Measurements from ENCODE around the gene PTPN23.

Gene PTPN23

GRCh38 chr3:47399531-47400270 is 18.9 kb downstream of the PTPN23 start:
- in situ Hi-C loops (cut with HindIII; ENCODE audit: low pct_unique_long_range_greater_than_20kb, low sequenced_read_pairs), result no loop called here
- TF ChIP-seq JUND (IDR thresholded peaks at IDR 0.05; ENCODE audit: low read depth), result no peak
- no peak for DNase-seq (ENCODE audit: low read depth in 1 of 2, low spot score in 1 of 2)

- in situ Hi-C loops (cut with HindIII; ENCODE audit: low pct_unique_long_range_greater_than_20kb, low sequenced_read_pairs), result no loop called here
- DNase-seq (ENCODE audit: low read depth in 1 of 2, low spot score in 1 of 2), result no peak
- TF ChIP-seq JUND (IDR thresholded peaks at IDR 0.05; ENCODE audit: low read depth), result no peak
Observed at GRCh38 chr3:47404431-47404876, 23.6 kb downstream of the PTPN23 start.

DNA sequence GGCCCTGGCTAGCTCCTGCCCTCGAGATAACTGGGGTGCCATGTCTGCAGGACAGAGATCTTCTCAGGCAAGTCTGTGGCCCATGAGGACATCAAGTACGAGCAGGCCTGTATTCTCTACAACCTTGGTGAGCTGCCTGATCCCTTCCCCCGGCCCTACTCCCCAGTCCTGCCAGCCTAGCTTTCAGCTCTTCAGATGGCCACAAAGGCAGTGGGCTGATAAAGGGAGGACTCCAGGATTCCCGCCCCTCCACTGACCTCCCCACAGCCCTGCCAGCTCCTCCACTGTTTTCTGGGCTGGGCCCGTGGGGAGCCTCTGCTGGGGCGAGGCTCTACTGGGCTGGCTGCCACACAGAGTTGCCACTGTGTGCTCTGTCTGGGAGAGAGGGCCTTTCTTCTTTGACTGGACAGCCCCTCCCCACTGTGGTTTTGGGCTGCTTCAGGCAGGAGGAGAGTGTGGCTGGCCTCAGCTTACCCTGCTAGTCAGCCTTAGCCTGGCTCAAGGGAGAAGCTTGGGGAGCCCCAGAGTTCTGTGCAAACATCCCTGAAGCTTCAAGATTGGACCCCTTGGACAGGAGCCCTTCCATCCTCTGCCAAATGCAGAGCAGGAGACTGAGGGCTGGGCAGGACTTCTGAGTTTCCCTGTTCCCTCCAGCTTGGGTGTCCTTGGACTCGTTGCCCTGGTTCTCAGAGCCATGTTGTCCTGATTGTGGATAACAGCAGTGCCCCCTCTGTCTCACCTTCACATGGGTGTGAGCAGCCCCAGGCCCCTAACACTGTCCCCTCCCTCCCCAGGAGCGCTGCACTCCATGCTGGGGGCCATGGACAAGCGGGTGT is 24.4 kb downstream of the PTPN23 start:
- in situ Hi-C loops (cut with HindIII; ENCODE audit: low pct_unique_long_range_greater_than_20kb, low sequenced_read_pairs), result no loop called here
- no peak for DNase-seq (ENCODE audit: low read depth in 1 of 2, low spot score in 1 of 2)
- no peak for TF ChIP-seq JUND (IDR thresholded peaks at IDR 0.05; ENCODE audit: low read depth)

- DNase-seq (ENCODE audit: low read depth in 1 of 2, low spot score in 1 of 2), result no peak
- no peak for TF ChIP-seq JUND (IDR thresholded peaks at IDR 0.05; ENCODE audit: low read depth)
- in situ Hi-C loops (cut with HindIII; ENCODE audit: low pct_unique_long_range_greater_than_20kb, low sequenced_read_pairs), result no loop called here
Observed at GRCh38 chr3:47405820-47406761, 25.3 kb downstream of the PTPN23 start.

DNA sequence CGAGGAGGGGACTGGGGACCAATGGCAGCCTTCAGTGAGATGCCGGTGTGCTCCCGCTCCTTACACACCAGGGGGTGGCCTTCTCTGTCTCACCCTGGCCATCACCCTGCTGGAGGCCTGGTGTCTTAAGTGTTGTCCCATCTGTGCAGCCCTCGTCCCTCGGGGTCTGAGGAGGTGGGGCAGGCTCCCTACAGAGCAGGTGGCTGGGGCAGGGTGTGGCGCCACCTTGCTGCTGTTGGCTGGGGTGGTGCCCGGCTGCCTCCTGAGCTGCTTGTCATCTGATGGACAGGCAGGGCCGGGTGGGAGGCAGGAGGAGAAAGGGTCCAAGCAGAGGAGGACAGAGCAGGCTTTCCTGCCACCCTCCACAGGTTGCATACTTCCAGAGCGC is 25.9 kb downstream of the PTPN23 start:
- in situ Hi-C loops (cut with HindIII; ENCODE audit: low pct_unique_long_range_greater_than_20kb, low sequenced_read_pairs), result no loop called here
- no peak for TF ChIP-seq JUND (IDR thresholded peaks at IDR 0.05; ENCODE audit: low read depth)
- no peak for DNase-seq (ENCODE audit: low read depth in 1 of 2, low spot score in 1 of 2)

- DNase-seq (ENCODE audit: low read depth in 1 of 2, low spot score in 1 of 2), result no peak
- in situ Hi-C loops (cut with HindIII; ENCODE audit: low pct_unique_long_range_greater_than_20kb, low sequenced_read_pairs), result no loop called here
- no peak for TF ChIP-seq JUND (IDR thresholded peaks at IDR 0.05; ENCODE audit: low read depth)
Observed at GRCh38 chr3:47407237-47407636, 26.4 kb downstream of the PTPN23 start.

DNA sequence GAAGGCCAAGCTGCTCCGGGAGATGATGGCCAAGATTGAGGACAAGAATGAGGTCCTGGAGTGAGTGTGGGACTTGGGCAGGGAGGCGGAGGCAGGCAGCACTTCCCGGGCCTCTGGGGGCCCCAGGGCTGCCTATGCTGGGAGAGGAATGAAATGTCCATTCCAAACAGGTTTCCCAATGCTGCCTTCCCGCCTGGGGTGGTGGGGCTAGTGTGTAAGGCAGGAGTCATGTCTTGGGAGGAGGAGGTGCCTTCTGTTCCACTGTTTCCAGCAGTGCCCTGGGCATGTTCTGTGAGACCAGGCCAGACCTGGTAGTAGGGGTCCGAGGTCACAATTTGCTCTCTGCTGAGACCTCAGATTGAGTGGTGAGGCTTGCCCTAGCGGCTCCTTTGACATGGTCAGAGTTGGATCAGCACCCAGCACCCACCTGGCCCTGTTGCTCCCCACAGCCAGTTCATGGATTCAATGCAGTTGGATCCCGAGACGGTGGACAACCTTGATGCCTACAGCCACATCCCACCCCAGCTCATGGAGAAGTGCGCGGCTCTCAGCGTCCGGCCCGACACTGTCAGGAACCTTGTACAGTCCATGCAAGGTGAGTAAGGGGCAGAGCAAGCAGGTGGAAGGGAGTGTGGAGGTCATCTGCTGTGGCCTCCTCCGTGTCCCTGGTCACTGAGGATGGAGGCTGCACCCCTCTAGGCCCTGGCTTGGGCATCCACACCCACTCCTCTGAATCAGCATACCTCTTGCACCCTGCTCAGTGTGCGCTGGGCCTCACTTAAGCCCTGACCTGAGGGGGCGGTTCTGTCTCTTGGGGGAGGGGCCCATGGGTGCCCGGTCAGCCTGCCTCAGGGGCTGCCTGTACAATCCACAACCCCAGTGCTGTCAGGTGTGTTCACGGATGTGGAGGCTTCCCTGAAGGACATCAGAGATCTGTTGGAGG is 27.3 kb downstream of the PTPN23 start:
- no peak for TF ChIP-seq JUND (IDR thresholded peaks at IDR 0.05; ENCODE audit: low read depth)
- in situ Hi-C loops (cut with HindIII; ENCODE audit: low pct_unique_long_range_greater_than_20kb, low sequenced_read_pairs), result no loop called here
- no peak for DNase-seq (ENCODE audit: low read depth in 1 of 2, low spot score in 1 of 2)

- DNase-seq (ENCODE audit: low read depth in 1 of 2, low spot score in 1 of 2), result no peak
- no peak for TF ChIP-seq JUND (IDR thresholded peaks at IDR 0.05; ENCODE audit: low read depth)
- in situ Hi-C loops (cut with HindIII; ENCODE audit: low pct_unique_long_range_greater_than_20kb, low sequenced_read_pairs), result no loop called here
Observed at GRCh38 chr3:47408839-47409229, 28.0 kb downstream of the PTPN23 start.

GRCh38 chr3:47409284-47409683 is 28.5 kb downstream of the PTPN23 start:
- in situ Hi-C loops (cut with HindIII; ENCODE audit: low pct_unique_long_range_greater_than_20kb, low sequenced_read_pairs), result no loop called here
- no peak for DNase-seq (ENCODE audit: low read depth in 1 of 2, low spot score in 1 of 2)
- TF ChIP-seq JUND (IDR thresholded peaks at IDR 0.05; ENCODE audit: low read depth), result no peak

DNA sequence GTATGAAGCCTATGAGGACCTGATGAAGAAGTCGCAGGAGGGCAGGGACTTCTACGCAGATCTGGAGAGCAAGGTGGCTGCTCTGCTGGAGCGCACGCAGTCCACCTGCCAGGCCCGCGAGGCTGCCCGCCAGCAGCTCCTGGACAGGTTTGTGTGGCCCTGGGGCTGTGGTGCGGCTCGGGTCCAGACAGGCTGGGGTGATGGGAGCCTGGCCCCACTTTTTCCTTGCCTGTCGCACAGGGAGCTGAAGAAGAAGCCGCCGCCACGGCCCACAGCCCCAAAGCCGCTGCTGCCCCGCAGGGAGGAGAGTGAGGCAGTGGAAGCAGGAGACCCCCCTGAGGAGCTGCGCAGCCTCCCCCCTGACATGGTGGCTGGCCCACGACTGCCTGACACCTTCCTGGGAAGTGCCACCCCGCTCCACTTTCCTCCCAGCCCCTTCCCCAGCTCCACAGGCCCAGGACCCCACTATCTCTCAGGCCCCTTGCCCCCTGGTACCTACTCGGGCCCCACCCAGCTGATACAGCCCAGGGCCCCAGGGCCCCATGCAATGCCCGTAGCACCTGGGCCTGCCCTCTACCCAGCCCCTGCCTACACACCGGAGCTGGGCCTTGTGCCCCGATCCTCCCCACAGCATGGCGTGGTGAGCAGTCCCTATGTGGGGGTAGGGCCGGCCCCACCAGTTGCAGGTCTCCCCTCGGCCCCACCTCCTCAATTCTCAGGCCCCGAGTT is 29.0 kb downstream of the PTPN23 start:
- DNase-seq (ENCODE audit: low read depth in 1 of 2, low spot score in 1 of 2), result no peak
- no peak for TF ChIP-seq JUND (IDR thresholded peaks at IDR 0.05; ENCODE audit: low read depth)
- in situ Hi-C loops (cut with HindIII; ENCODE audit: low pct_unique_long_range_greater_than_20kb, low sequenced_read_pairs), result no loop called here

DNA sequence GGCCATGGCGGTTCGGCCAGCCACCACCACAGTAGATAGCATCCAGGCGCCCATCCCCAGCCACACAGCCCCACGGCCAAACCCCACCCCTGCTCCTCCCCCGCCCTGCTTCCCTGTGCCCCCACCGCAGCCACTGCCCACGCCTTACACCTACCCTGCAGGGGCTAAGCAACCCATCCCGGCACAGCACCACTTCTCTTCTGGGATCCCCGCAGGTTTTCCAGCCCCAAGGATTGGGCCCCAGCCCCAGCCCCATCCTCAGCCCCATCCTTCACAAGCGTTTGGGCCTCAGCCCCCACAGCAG is 29.5 kb downstream of the PTPN23 start:
- no peak for TF ChIP-seq JUND (IDR thresholded peaks at IDR 0.05; ENCODE audit: low read depth)
- DNase-seq (ENCODE audit: low read depth in 1 of 2, low spot score in 1 of 2), result no peak
- in situ Hi-C loops (cut with HindIII; ENCODE audit: low pct_unique_long_range_greater_than_20kb, low sequenced_read_pairs), result no loop called here

All from T47D (cell line).